Kidney (tissue), 14 donors: ENCODE measurements around the gene PPFIA1. TPM values are rescaled to one million over a fixed set of nuclear protein-coding genes. Genes with fewer than 3 reads are reported as not detected.

ENCODE experiments used
- DNase-seq, 5 donors: peaks; one replicate each; pipeline ENCODE4 v3.0.0-alpha.2; 2013 to 2020
- FAIRE-seq: peaks from 2 replicates; lab custom pipeline; 2012; peaks lifted over from hg19 to GRCh38; lab: Jason Lieb, UNC
- H3K27ac ChIP-seq, 2 donors: one replicate each; pipeline ENCODE4 v1.7.0; 2013; ENCODE audit warnings: low read depth in 2 of 2, low read length in 2 of 2, inconsistent platforms in 1 of 2
- H3K27me3 ChIP-seq: one replicate; pipeline ENCODE4 v1.7.1; 2013; ENCODE audit warnings: low read length, inconsistent platforms; ENCODE audit not compliant: control insufficient read depth, insufficient read depth
- H3K36me3 ChIP-seq, 3 donors: one replicate each; pipeline versions ENCODE4 v1.7.0 to v1.7.1; 2013; ENCODE audit warnings: low read length in 3 of 3, control low read depth in 1 of 3, inconsistent platforms in 1 of 3; ENCODE audit not compliant: insufficient read depth in 3 of 3, control insufficient read depth in 2 of 3
- H3K4me1 ChIP-seq, 3 donors: one replicate each; pipeline versions ENCODE4 v1.7.0 to v1.7.1; 2013; ENCODE audit warnings: low read length in 3 of 3, inconsistent platforms in 1 of 3, low read depth in 1 of 3; ENCODE audit not compliant: control insufficient read depth in 2 of 3, insufficient read depth in 2 of 3
- H3K4me3 ChIP-seq, 3 donors: one replicate each; pipeline versions ENCODE4 v1.7.0 to v1.8.1; 2013; ENCODE audit warnings: low read length in 3 of 3, control low read depth in 1 of 3, inconsistent platforms in 1 of 3
- H3K9ac ChIP-seq, 3 donors: one replicate each; pipeline versions ENCODE4 v1.7.0 to v1.7.1; 2013; ENCODE audit warnings: low read length in 3 of 3, control low read depth in 1 of 3, inconsistent platforms in 1 of 3
- H3K9me3 ChIP-seq, 3 donors: one replicate each; pipeline versions ENCODE4 v1.7.0 to v1.7.1; 2013; ENCODE audit warnings: low read length in 3 of 3, control low read depth in 1 of 3, inconsistent platforms in 1 of 3; ENCODE audit not compliant: control insufficient read depth in 2 of 3, insufficient read depth in 1 of 3
- intact Hi-C: fragments of 100-400 bp; cut with DNase I; formaldehyde crosslinking; loops from one replicate; pipeline ENCODE4 v1.11.1; 2022
- polyA plus RNA-seq: library from polyadenylated mRNA; stranded (reverse); fragments of 350-450 nt; fragmentation: Illumina TruSeq; extraction: RNeasy Lipid Tissue Mini Kit (QIAGEN cat#74804); gene quantifications from one replicate; pipeline ENCODE4 v1.2.3, GENCODE V29; 2014; ENCODE audit warnings: low read depth, low replicate concordance; ENCODE audit not compliant: insufficient read depth
- total RNA-seq: library from RNA; stranded (reverse); fragmentation: NEBNext Ultra II Directional; extraction: Animal tissue kit (Norgen Biotek cat#: 25700); gene quantifications from one replicate; pipeline ENCODE4 v1.2.1, GENCODE V29; 2021
- TF ChIP-seq, protein P1 (sequence below): IDR thresholded peaks from 3 replicates; pipeline ENCODE4 v1.5.1; 2012; ENCODE audit warnings: mild to moderate bottlenecking, moderate library complexity, borderline replicate concordance; ENCODE audit not compliant: insufficient read depth; ENCODE audit errors: extremely low read depth
- donor health status: control.
- donor health status: control.
- donor health status: control.
- donor health status: control.
- donor health status: control.
- donor health status: DM: yes; HTN: yes; CAD: no.
- donor health status: Normal renal cell carcinoma (clear cell type).

Gene PPFIA1
- total and polyA plus RNA-seq, 2 donors from 2014 or later: 19.1 to 53.0 TPM

DNA sequence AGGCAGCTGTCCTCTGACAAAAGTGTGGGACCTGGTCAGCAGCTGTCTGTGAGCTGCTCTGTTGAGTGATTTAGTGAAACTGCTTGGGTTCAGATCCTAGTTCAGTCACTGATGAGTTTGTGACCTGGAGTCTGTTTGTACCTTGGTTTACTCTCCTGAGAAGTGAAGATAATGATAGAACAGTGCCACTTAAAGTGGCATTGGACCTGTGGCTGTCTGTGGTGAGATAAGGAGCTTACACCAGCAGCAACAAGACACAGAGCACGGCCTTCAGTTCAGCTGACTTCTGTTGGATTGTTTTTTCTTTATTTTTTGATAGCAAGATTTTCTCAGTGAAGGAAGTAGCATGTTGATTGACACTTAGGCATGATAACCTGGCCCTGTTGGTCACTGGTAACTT lies 81.6 kb downstream of the PPFIA1 start:
- H3K9ac ChIP-seq: no peak overlapping the region
- H3K4me3 ChIP-seq: no peak overlapping the region
- H3K27ac ChIP-seq: no peak overlapping the region
- TF ChIP-seq, protein P1, sequence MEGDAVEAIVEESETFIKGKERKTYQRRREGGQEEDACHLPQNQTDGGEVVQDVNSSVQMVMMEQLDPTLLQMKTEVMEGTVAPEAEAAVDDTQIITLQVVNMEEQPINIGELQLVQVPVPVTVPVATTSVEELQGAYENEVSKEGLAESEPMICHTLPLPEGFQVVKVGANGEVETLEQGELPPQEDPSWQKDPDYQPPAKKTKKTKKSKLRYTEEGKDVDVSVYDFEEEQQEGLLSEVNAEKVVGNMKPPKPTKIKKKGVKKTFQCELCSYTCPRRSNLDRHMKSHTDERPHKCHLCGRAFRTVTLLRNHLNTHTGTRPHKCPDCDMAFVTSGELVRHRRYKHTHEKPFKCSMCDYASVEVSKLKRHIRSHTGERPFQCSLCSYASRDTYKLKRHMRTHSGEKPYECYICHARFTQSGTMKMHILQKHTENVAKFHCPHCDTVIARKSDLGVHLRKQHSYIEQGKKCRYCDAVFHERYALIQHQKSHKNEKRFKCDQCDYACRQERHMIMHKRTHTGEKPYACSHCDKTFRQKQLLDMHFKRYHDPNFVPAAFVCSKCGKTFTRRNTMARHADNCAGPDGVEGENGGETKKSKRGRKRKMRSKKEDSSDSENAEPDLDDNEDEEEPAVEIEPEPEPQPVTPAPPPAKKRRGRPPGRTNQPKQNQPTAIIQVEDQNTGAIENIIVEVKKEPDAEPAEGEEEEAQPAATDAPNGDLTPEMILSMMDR: no peak
- H3K36me3 ChIP-seq: peaks cover 7 to 41% (median 28%) of the 10 kb centered on the region in 3 donors
- no peaks in the 10 kb centered on the region for H3K9me3 ChIP-seq
- H3K4me1 ChIP-seq: no peaks in the 10 kb centered on the region
- FAIRE-seq (no peak), DNase-seq (no peak)
- intact Hi-C loops: no loop called here
- H3K27me3 ChIP-seq: no peaks in the 10 kb centered on the region

GRCh38 chr11:70352601-70353000 lies 82.1 kb downstream of the PPFIA1 start:
- peaks cover 7 to 43% (median 29%) of the 10 kb centered on the region in 3 donors for H3K36me3 ChIP-seq

DNA sequence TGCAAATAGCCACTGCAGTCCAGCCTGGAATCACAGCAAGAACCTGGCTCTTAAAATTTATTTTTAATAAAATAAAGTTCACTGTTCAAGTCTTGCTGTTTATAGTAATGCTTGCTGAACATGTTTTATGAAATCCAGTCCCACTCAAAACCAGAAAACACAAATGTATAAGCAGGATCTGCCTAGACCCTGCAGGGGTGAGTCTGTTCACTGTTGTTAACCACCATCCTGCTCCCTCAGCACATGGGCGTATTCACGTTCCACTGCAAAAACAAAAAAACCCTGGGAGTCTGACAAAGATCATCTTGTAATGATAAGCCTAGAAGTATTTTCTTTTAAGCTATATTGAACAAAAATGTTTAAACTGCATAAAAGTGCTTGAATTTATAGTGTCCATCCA lies 82.8 kb downstream of the PPFIA1 start:
- Histone ChIP-seq H3K9me3 (no peaks in the 10 kb centered on the region), H3K36me3 (peaks cover 7 to 39% (median 26%) of the 10 kb centered on the region in 3 donors), H3K27ac (no peak overlapping the region), H3K4me3 (no peak overlapping the region), H3K9ac (no peak overlapping the region), H3K4me1 (no peaks in the 10 kb centered on the region), H3K27me3 (no peaks in the 10 kb centered on the region)
- DNase-seq (no peak), FAIRE-seq (no peak)
- intact Hi-C loops: no loop called here
- TF ChIP-seq, protein P1: no peak

More at GRCh38 chr11:70352601-70353000, 82.1 kb downstream of the PPFIA1 start:
- no peak overlapping the region for H3K4me3 ChIP-seq
- no peak for FAIRE-seq
- DNase-seq: peak in 2 of 5 donors; percentile 21 to 41
- H3K9me3 ChIP-seq: no peaks in the 10 kb centered on the region
- intact Hi-C loops: no loop called here
- H3K4me1 ChIP-seq: no peaks in the 10 kb centered on the region
- no peak overlapping the region for H3K27ac ChIP-seq
- no peak overlapping the region for H3K9ac ChIP-seq
- TF ChIP-seq, protein P1: no peak
- no peaks in the 10 kb centered on the region for H3K27me3 ChIP-seq
